Lung (tissue), 12 donors: Measurements from ENCODE around the gene FKBP8. TPM values are rescaled to one million over a fixed set of nuclear protein-coding genes. Genes with fewer than 3 reads are reported as not detected.

Experiments
- ATAC-seq: fragments of 200-7000 bp; cut with Tn5 transposase; one replicate; pipeline ENCODE4 v1.9.1; 2020; ENCODE audit warnings: moderate number of reproducible peaks; ENCODE audit not compliant: insufficient read depth, low FRiP score
- DNase-seq, 3 donors: peaks; one replicate each; pipeline ENCODE4 v3.0.0-alpha.2; 2013 to 2017
- H3K27ac ChIP-seq, 2 donors: one replicate each; pipeline ENCODE4 v1.5.1; 2013; ENCODE audit warnings: mild to moderate bottlenecking in 2 of 2, moderate library complexity in 2 of 2, control low read depth in 1 of 2, inconsistent platforms in 1 of 2, low read depth in 1 of 2, low read length in 1 of 2
- H3K27me3 ChIP-seq, 3 donors: one replicate each; pipeline ENCODE4 v1.5.1; 2013; ENCODE audit warnings: low read length in 2 of 3; ENCODE audit not compliant: control insufficient read depth in 3 of 3, insufficient read depth in 3 of 3
- H3K36me3 ChIP-seq, 4 donors: one replicate each; pipeline ENCODE4 v1.5.1; 2013; ENCODE audit warnings: low read length in 4 of 4, mild to moderate bottlenecking in 1 of 4, moderate library complexity in 1 of 4; ENCODE audit not compliant: control insufficient read depth in 4 of 4, insufficient read depth in 4 of 4
- H3K4me1 ChIP-seq, 5 donors: one replicate each; pipeline ENCODE4 v1.5.1; 2013; ENCODE audit warnings: low read length in 5 of 5, mild to moderate bottlenecking in 2 of 5, moderate library complexity in 1 of 5; ENCODE audit not compliant: control insufficient read depth in 5 of 5, insufficient read depth in 5 of 5
- H3K4me3 ChIP-seq: one replicate; pipeline ENCODE4 v1.5.1; 2013; ENCODE audit warnings: mild to moderate bottlenecking, control low read depth, moderate library complexity
- H3K9ac ChIP-seq, 2 donors: one replicate each; pipeline ENCODE4 v1.5.1; 2013; ENCODE audit warnings: low read length in 2 of 2, control low read depth in 1 of 2; ENCODE audit not compliant: insufficient read depth in 1 of 2
- H3K9me3 ChIP-seq, 4 donors: one replicate each; pipeline ENCODE4 v1.5.1; 2013; ENCODE audit warnings: low read length in 3 of 4, mild to moderate bottlenecking in 1 of 4, moderate library complexity in 1 of 4; ENCODE audit not compliant: control insufficient read depth in 4 of 4, insufficient read depth in 3 of 4
- CTCF ChIP-seq: IDR thresholded peaks from 2 replicates; pipeline ENCODE4 v1.5.1; 2012; ENCODE audit warnings: mild to moderate bottlenecking; ENCODE audit errors: control extremely low read depth, extremely low read depth
- WGBS, 2 donors: extraction: QIAGEN DNeasy Blood & Tissue Kit; methylation state at CpG; one replicate each; pipeline ENCODE4 v1.1.7; 2013; 5-methylcytosine and 5-hydroxymethylcytosine counted together
- polyA plus RNA-seq, 2 donors: library from polyadenylated mRNA; stranded (reverse); fragments of 200-250 nt; gene quantifications; one replicate each; pipeline ENCODE4 v1.2.1, GENCODE V29; 2013
- total RNA-seq, 2 donors: library from RNA; depleted of rRNA in 1 of 2; stranded (reverse); fragments of >200 nt in 1 of 2; gene quantifications; one replicate each; pipeline ENCODE4 v1.2.1, GENCODE V29; 2014 to 2021
- donor health status: control.
- donor health status: control.
- donor health status: Bipolar disorder and iron deficiency.
- donor health status: healthy.
- donor health status: DM: yes; HTN: yes; CAD: no.

FKBP8 gene
- total and polyA plus RNA-seq, 4 donors: 168 to 357 (median 230) TPM

- Histone ChIP-seq H3K9me3 (peaks cover 0 to 1% (median 0%) of the 10 kb centered on the region in 4 donors), H3K4me1 (no peaks in the 10 kb centered on the region), H3K36me3 (peaks cover 6 to 46% (median 24%) of the 10 kb centered on the region in 4 donors), H3K9ac (no peak overlapping the region), H3K27ac (no peak overlapping the region), H3K4me3 (no peak overlapping the region), H3K27me3 (no peaks in the 10 kb centered on the region)
- DNase-seq (no peak), ATAC-seq (no peak)
- 98 to 100% methylated on average over 4 of the region's 4 CpGs for WGBS, 2 donors
- TF ChIP-seq CTCF: no peak
These were observed 10.3 kb downstream of the FKBP8 start for GRCh38 chr19:18533058-18533457.

- Histone ChIP-seq H3K27ac (no peak overlapping the region), H3K27me3 (no peaks in the 10 kb centered on the region), H3K4me3 (no peak overlapping the region), H3K9me3 (peaks cover 0 to 1% (median 0%) of the 10 kb centered on the region in 4 donors), H3K36me3 (peaks cover 6 to 39% (median 24%) of the 10 kb centered on the region in 4 donors), H3K4me1 (peaks cover 0 to 1% (median 0%) of the 10 kb centered on the region in 5 donors), H3K9ac (no peak overlapping the region)
- DNase-seq (no peak), ATAC-seq (no peak)
- no peak for TF ChIP-seq CTCF
- WGBS, 2 donors: 96 to 97% methylated on average over 22 of the region's 22 CpGs
These were observed 11.0 kb downstream of the FKBP8 start for GRCh38 chr19:18532168-18532890.

GRCh38 chr19:18531485-18531884 lies 11.9 kb downstream of the FKBP8 start:
- no peak for TF ChIP-seq CTCF
- peaks cover 0 to 1% (median 0%) of the 10 kb centered on the region in 4 donors for H3K9me3 ChIP-seq
- H3K4me1 ChIP-seq: peaks cover 0 to 1% (median 0%) of the 10 kb centered on the region in 5 donors
- H3K4me3 ChIP-seq: no peak overlapping the region
- DNase-seq: no peak
- no peak for ATAC-seq
- WGBS, 2 donors: 91 to 97% methylated on average over 7 to 9 of the region's 9 CpGs
- H3K9ac ChIP-seq: no peak overlapping the region
- H3K27me3 ChIP-seq: no peaks in the 10 kb centered on the region
- H3K36me3 ChIP-seq: peaks cover 6 to 35% (median 17%) of the 10 kb centered on the region in 4 donors
- H3K27ac ChIP-seq: no peak overlapping the region
